ENCODE data around the gene CALN1. TPM values are rescaled to one million over a fixed set of nuclear protein-coding genes. Genes with fewer than 3 reads are reported as not detected.

Gene CALN1
- total RNA-seq, 1 experiment from 2014 or later = 0.05 TPM

DNA sequence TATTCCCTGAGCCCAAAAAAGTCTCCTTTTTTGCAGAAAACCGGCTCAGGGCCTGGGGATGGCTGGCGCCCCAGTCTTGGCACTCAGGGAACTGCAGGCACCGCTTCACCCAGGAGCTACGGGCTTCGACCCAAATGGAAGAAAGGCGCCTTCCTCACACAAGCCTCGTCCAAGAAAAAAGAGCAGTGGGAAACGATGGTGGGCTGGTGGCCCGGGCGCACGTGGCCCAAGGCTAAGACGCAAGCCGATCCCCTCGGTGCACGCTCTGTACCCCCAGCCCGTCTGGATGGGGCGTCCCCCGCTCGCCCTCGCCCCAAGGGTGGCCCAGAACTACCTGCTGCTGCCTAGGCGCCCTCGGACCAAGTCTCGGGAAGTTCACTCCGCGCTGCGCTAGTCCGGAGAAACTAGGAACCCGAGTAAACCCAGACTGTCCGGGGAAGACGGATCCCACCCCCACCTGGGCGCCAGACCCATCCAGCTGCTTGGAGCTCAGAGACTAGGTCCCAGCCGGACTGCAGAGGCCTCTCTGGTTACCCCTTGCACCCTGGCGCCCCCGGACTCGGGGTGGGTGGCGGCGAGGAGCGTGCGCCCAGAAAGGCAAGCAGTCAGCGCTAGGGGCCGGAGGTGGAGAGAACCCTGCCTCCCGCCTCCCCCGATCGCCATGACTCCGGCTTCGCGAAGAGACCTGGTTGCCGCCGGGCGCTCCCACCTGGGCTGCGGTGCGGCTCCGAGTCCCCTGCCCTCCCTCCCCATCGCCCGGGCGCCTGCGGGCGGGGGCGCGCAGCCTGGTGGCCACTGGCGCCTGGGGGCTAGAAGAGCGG, 76.4 kb downstream of the CALN1 start:
- H3K27ac ChIP-seq (ENCODE audit: low read length) = no peak overlapping the region
- DNase-seq (ENCODE audit: low read depth, low spot score) (no peak), ATAC-seq (no peak)
- H3K27me3 ChIP-seq (ENCODE audit: control insufficient read depth, insufficient read depth, low read length) = no peaks in the 10 kb centered on the region; the same call in 1 of the 2 replicates
- H3K36me3 ChIP-seq (ENCODE audit: control insufficient read depth, insufficient read depth, low read length) = no peaks in the 10 kb centered on the region
- no peak overlapping the region for H3K4me3 ChIP-seq (ENCODE audit: low read depth in 2 of 2, low read length in 2 of 2)
- no peaks in the 10 kb centered on the region for H3K9me3 ChIP-seq (ENCODE audit: control insufficient read depth, insufficient read depth, low read depth, low read length)
- TF ChIP-seq TCF7L2 (IDR thresholded peaks at IDR 0.05; ENCODE audit: low read depth, low read length) (no peak), SIN3A (IDR thresholded peaks at IDR 0.05; ENCODE audit: borderline replicate concordance, insufficient read depth, low read depth, low read length) (no peak)
- in situ Hi-C loops (cut with HindIII; ENCODE audit: low pct_unique_long_range_greater_than_20kb, low sequenced_read_pairs) (no loop called here), intact Hi-C loops (cut with micrococcal nuclease; ENCODE audit: unreplicated experiment) (no loop called here)
- no peaks in the 10 kb centered on the region for H3K4me1 ChIP-seq (ENCODE audit: control insufficient read depth, insufficient read depth, low read length)
- POLR2A ChIA-PET = no interaction called here
- CTCF ChIA-PET = no interaction called here
- no TSS peak for BruUV-seq (replicated peaks)

DNA sequence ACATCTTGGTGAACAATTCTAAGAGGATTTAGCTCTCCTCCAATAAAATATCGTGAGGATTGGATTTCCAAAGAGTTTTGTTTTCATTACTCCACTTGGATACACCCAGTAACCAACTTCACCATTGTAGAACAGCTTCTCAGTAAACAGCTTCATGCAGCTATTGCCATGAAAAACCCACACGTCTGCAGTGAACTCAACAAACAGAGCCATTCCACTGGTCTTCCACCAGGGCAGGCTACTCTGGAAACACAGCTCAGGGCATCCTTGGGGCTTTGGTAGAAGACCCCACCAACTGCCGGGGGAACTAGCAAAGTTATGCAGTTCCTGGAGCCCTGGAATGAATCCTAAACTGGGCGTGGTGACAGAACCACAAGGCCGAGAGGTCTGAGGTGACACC, 77.4 kb downstream of the CALN1 start:
- CTCF ChIA-PET = no interaction called here
- in situ Hi-C loops (cut with HindIII; ENCODE audit: low pct_unique_long_range_greater_than_20kb, low sequenced_read_pairs) = no loop called here
- Histone ChIP-seq H3K4me1 (ENCODE audit: control insufficient read depth, insufficient read depth, low read length) (no peaks in the 10 kb centered on the region), H3K9me3 (ENCODE audit: control insufficient read depth, insufficient read depth, low read depth, low read length) (no peaks in the 10 kb centered on the region), H3K27me3 (ENCODE audit: control insufficient read depth, insufficient read depth, low read length) (no peaks in the 10 kb centered on the region; the same call in 1 of the 2 replicates), H3K27ac (ENCODE audit: low read length) (no peak overlapping the region), H3K4me3 (ENCODE audit: low read depth in 2 of 2, low read length in 2 of 2) (no peak overlapping the region), H3K36me3 (ENCODE audit: control insufficient read depth, insufficient read depth, low read length) (no peaks in the 10 kb centered on the region)
- ATAC-seq = no peak
- no TSS peak for BruUV-seq (replicated peaks)
- POLR2A ChIA-PET = no interaction called here
- TF ChIP-seq REST (IDR thresholded peaks at IDR 0.05; ENCODE audit: insufficient read depth in 1 of 2, low read depth in 2 of 2, low read length in 1 of 2) = no peak
- no peak for TF ChIP-seq SIN3A (IDR thresholded peaks at IDR 0.05; ENCODE audit: borderline replicate concordance, insufficient read depth, low read depth, low read length)
- TF ChIP-seq CTCF (IDR thresholded peaks at IDR 0.05) = no peak
- TF ChIP-seq TCF7L2 (IDR thresholded peaks at IDR 0.05; ENCODE audit: low read depth, low read length) = no peak
- no peak for TF ChIP-seq POLR2AphosphoS5 (IDR thresholded peaks at IDR 0.05; ENCODE audit: low read depth, low read length)
- intact Hi-C loops (cut with micrococcal nuclease; ENCODE audit: unreplicated experiment) = no loop called here
- DNase-seq (ENCODE audit: low read depth, low spot score) = no peak

DNA sequence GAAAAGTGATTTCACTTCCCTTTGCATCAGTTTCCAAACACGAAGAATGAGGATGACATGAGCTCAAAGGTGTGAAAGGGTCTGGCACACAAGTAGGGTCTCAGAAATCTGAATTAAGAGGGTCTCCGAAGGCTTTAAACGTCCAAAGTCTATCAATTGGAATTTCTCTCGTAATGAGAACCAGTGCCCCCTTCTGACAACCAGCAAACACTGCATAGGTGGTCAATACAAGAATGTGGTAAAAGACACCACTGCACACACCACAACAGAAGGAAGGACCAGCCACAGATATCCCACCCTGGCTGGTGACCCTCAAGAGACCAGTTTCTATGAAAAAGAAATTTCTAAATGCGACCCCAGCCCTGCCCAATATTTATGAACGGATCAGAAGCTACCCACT, 78.1 kb downstream of the CALN1 start:
- Histone ChIP-seq H3K36me3 (ENCODE audit: control insufficient read depth, insufficient read depth, low read length) (no peaks in the 10 kb centered on the region), H3K9me3 (ENCODE audit: control insufficient read depth, insufficient read depth, low read depth, low read length) (no peaks in the 10 kb centered on the region), H3K4me1 (ENCODE audit: control insufficient read depth, insufficient read depth, low read length) (no peaks in the 10 kb centered on the region), H3K27ac (ENCODE audit: low read length) (no peak overlapping the region), H3K27me3 (ENCODE audit: control insufficient read depth, insufficient read depth, low read length) (no peaks in the 10 kb centered on the region; the same call in 1 of the 2 replicates), H3K4me3 (ENCODE audit: low read depth in 2 of 2, low read length in 2 of 2) (no peak overlapping the region)
- no peak for DNase-seq (ENCODE audit: low read depth, low spot score)
- no TSS peak for BruUV-seq (replicated peaks)
- intact Hi-C loops (cut with micrococcal nuclease; ENCODE audit: unreplicated experiment) (no loop called here), in situ Hi-C loops (cut with HindIII; ENCODE audit: low pct_unique_long_range_greater_than_20kb, low sequenced_read_pairs) (no loop called here)
- TF ChIP-seq CTCF (IDR thresholded peaks at IDR 0.05) = peak; percentile 55
- TF ChIP-seq SIN3A (IDR thresholded peaks at IDR 0.05; ENCODE audit: borderline replicate concordance, insufficient read depth, low read depth, low read length) = no peak
- no peak for ATAC-seq
- ChIA-PET POLR2A (interaction anchor here (0.6 kb wide), 1 partner anchor 477 kb away, joined by 6 read pairs; no protein-coding TSS in a partner anchor), CTCF (interaction anchor here (0.6 kb wide), 1 partner anchor 159 kb away, joined by 4 read pairs; no protein-coding TSS in a partner anchor)

Data from Panc1 (cell line).